BJ (cell line): ENCODE results near the gene LCOR. TPM values are rescaled to one million over a fixed set of nuclear protein-coding genes. Genes with fewer than 3 reads are reported as not detected.

Experiments used
- CTCF ChIA-PET: fragments of 350-600 bp; formaldehyde crosslinking; extraction: SDS; loops from one replicate; lab custom pipeline; 2021; ENCODE audit warnings: antibody characterized with exemption, inconsistent platforms; lab: Yijun Ruan, JAX
- POLR2A ChIA-PET: fragments of 300-600 bp; sonication (Branson Sonifier 250); formaldehyde crosslinking; extraction: SDS; loops from one replicate; lab custom pipeline; 2021; ENCODE audit warnings: antibody characterized with exemption; lab: Charles Lee
- DNase-seq: peaks from one replicate; pipeline ENCODE4 v3.0.0-alpha.2; 2011; ENCODE audit warnings: low read depth
- H3K27me3 ChIP-seq: 2 replicates; pipeline ENCODE4 v1.6.0; 2011; ENCODE audit warnings: low read length; ENCODE audit not compliant: control insufficient read depth, insufficient read depth
- H3K36me3 ChIP-seq: 2 replicates; pipeline ENCODE4 v1.5.1; 2011; ENCODE audit warnings: low read length; ENCODE audit not compliant: control insufficient read depth, insufficient read depth
- H3K4me3 ChIP-seq: 2 replicates; pipeline ENCODE4 v1.5.1; 2011; ENCODE audit warnings: low read depth, mild to moderate bottlenecking, control low read depth, low read length
- polyA plus RNA-seq: library from polyadenylated mRNA; depleted of rRNA; stranded (reverse); fragments of >200 nt; gene quantifications from 2 replicates; pipeline ENCODE4 v1.2.3, GENCODE V29; 2011
- TF ChIP-seq, protein P1 (sequence below): IDR thresholded peaks from 2 replicates; pipeline ENCODE4 v1.5.1; 2011; ENCODE audit warnings: low read depth, mild to moderate bottlenecking, control low read depth, inconsistent platforms, low read length, moderate library complexity; ENCODE audit not compliant: insufficient read depth

The LCOR gene
- polyA plus RNA-seq, 1 experiment, result 4.9 TPM

GRCh38 chr10:97000487-97001182, 168.5 kb downstream of the LCOR start:
- H3K27me3 ChIP-seq, result peaks cover 7% of the 10 kb centered on the region
- ChIA-PET POLR2A (interaction anchor here (0.6 kb wide), 1 partner anchor 22 kb away, joined by 3 read pairs; no protein-coding TSS in a partner anchor), CTCF (no interaction called here)
- no peaks in the 10 kb centered on the region for H3K36me3 ChIP-seq
- no peak overlapping the region for H3K4me3 ChIP-seq
- no peak for DNase-seq
- TF ChIP-seq, protein P1, sequence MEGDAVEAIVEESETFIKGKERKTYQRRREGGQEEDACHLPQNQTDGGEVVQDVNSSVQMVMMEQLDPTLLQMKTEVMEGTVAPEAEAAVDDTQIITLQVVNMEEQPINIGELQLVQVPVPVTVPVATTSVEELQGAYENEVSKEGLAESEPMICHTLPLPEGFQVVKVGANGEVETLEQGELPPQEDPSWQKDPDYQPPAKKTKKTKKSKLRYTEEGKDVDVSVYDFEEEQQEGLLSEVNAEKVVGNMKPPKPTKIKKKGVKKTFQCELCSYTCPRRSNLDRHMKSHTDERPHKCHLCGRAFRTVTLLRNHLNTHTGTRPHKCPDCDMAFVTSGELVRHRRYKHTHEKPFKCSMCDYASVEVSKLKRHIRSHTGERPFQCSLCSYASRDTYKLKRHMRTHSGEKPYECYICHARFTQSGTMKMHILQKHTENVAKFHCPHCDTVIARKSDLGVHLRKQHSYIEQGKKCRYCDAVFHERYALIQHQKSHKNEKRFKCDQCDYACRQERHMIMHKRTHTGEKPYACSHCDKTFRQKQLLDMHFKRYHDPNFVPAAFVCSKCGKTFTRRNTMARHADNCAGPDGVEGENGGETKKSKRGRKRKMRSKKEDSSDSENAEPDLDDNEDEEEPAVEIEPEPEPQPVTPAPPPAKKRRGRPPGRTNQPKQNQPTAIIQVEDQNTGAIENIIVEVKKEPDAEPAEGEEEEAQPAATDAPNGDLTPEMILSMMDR, result no peak

DNA sequence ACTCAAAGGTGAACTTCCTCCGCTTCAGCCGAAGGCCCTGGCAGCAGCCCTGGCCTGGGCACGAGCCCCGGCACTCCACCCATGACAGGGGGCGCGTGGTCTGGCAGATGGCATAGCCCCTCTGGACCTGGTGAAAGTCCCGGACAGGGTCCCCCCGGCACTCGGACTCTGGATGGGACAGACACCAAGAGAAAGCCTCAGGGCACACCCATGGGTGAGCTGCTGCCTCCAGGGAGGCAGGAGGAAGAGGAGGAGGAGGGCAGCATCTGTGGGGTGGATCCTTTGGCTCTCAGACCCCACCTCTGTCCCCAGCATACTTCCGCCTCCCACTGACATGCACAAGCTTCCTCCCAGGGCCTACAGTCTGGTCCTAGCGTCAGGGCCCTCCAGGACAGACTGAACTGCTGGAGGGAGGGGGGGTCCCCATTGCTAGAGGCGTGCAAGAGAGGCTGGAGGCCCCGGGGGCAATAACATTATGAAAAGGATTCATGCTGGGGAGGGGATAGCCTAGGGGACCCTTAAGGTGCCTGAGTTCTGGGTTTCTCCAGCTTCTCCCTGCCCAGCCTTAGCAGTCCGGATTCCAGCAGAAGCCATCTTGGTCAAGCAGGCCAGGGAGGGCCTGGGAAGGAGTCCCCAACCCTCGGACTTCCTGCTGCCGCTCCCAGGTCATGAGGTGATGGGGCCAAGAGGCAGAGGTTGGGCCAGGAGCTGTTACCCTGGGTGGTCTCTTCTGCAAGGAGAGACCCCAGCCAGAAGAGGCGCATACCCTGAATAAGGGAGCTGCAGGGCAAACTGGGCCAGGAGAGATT, 169.3 kb downstream of the LCOR start:
- Histone ChIP-seq H3K36me3 (no peaks in the 10 kb centered on the region), H3K27me3 (peaks cover 7% of the 10 kb centered on the region), H3K4me3 (no peak overlapping the region)
- DNase-seq, result no peak
- POLR2A ChIA-PET, result no interaction called here
- TF ChIP-seq, protein P1, result no peak
- CTCF ChIA-PET, result no interaction called here

- TF ChIP-seq, protein P1, result no peak
- Histone ChIP-seq H3K36me3 (no peaks in the 10 kb centered on the region), H3K27me3 (peaks cover 7% of the 10 kb centered on the region), H3K4me3 (no peak overlapping the region)
- no peak for DNase-seq
- CTCF ChIA-PET, result interaction anchor here (0.6 to 0.8 kb wide), 2 partner anchors 12 to 22 kb away, joined by 3 read pairs; no protein-coding TSS in a partner anchor
- POLR2A ChIA-PET, result no interaction called here
Measured at GRCh38 chr10:97002670-97003069, 170.6 kb downstream of the LCOR start.

GRCh38 chr10:97003151-97003803, 171.2 kb downstream of the LCOR start:
- POLR2A ChIA-PET, result no interaction called here
- no peak for DNase-seq
- peaks cover 7% of the 10 kb centered on the region for H3K27me3 ChIP-seq
- TF ChIP-seq, protein P1, result no peak
- no peak overlapping the region for H3K4me3 ChIP-seq
- CTCF ChIA-PET, result interaction anchor here (0.6 to 0.9 kb wide), 3 partner anchors 12 to 22 kb away, joined by 3 read pairs; no protein-coding TSS in a partner anchor
- H3K36me3 ChIP-seq, result no peaks in the 10 kb centered on the region

- Histone ChIP-seq H3K27me3 (peaks cover 7% of the 10 kb centered on the region), H3K4me3 (no peak overlapping the region), H3K36me3 (no peaks in the 10 kb centered on the region)
- POLR2A ChIA-PET, result no interaction called here
- CTCF ChIA-PET, result interaction anchor here (0.6 to 0.9 kb wide), 2 partner anchors 13 to 193 kb away, joined by 3 read pairs; no protein-coding TSS in a partner anchor
- TF ChIP-seq, protein P1, result no peak
- DNase-seq, result no peak
Measured at GRCh38 chr10:97003804-97004201, 171.7 kb downstream of the LCOR start.
